AG10803 (cell line): ENCODE measurements around the gene KCNE3.

Source experiments
- DNase-seq: peaks from one replicate; pipeline ENCODE4 v3.0.0; 2010; ENCODE audit warnings: low read depth
- H3K4me3 ChIP-seq: 2 replicates; pipeline ENCODE4 v1.5.1; 2011; ENCODE audit warnings: mild to moderate bottlenecking, low read length, control low read depth
- TF ChIP-seq, protein P1 (sequence below): conservative IDR thresholded peaks from 2 replicates; pipeline ENCODE4 v1.5.1; 2011; ENCODE audit warnings: mild to moderate bottlenecking, low read length, control low read depth, inconsistent platforms

Gene KCNE3

DNA sequence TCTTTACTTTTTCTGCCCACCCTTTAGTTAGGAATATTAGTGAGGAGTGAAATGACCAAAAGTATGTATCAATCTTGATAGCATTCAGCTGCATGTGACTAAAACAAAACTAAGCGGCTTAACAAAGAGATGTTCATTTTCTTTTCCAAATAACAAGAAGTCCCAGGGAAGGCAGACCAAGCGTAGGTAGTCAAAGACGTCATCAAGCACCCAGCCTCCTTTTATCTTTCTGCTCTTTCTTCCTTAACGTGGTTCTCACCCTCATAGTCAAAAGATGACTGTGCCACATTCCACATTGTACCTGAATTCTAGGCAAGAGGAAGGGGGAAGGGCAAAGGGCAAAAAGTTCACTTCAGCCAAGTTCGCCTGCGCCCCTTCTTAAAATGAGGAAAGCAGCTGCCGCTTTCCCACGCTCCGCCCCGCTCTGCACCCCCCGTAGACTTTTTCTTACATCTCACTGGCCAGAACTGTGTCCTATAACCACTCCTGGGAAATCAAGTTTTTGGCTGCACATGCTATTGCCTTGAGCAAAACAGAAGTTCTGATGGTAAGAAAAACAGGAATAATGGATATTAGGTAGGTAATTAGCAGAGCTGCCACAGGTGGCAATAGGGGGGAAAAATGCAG lies 54.5 kb downstream of the KCNE3 start:
- DNase-seq: no peak

DNA sequence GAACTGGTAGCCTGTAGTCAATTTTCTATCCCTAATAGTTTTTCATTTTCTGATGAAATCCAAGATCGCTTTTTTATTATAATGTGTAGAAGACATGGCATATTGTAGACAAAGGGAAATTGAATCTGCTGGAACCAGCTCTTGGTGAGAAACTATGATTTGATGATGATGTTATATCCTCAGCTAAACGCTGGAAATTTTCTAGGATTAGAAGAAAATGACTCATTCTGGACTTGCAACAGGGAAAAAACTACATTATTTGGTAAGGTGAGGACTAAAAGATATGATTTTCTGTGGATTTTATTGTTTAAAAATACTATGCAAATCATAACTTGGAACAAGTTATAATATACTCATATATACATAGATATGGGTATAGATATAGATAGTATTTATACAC lies 55.0 kb downstream of the KCNE3 start:
- TF ChIP-seq, protein P1, sequence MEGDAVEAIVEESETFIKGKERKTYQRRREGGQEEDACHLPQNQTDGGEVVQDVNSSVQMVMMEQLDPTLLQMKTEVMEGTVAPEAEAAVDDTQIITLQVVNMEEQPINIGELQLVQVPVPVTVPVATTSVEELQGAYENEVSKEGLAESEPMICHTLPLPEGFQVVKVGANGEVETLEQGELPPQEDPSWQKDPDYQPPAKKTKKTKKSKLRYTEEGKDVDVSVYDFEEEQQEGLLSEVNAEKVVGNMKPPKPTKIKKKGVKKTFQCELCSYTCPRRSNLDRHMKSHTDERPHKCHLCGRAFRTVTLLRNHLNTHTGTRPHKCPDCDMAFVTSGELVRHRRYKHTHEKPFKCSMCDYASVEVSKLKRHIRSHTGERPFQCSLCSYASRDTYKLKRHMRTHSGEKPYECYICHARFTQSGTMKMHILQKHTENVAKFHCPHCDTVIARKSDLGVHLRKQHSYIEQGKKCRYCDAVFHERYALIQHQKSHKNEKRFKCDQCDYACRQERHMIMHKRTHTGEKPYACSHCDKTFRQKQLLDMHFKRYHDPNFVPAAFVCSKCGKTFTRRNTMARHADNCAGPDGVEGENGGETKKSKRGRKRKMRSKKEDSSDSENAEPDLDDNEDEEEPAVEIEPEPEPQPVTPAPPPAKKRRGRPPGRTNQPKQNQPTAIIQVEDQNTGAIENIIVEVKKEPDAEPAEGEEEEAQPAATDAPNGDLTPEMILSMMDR: no peak
- no peak overlapping the region for H3K4me3 ChIP-seq
- DNase-seq: no peak

More for the DNA sequence above, 54.5 kb downstream of the KCNE3 start:
- TF ChIP-seq, protein P1: no peak
- no peak overlapping the region for H3K4me3 ChIP-seq

DNA sequence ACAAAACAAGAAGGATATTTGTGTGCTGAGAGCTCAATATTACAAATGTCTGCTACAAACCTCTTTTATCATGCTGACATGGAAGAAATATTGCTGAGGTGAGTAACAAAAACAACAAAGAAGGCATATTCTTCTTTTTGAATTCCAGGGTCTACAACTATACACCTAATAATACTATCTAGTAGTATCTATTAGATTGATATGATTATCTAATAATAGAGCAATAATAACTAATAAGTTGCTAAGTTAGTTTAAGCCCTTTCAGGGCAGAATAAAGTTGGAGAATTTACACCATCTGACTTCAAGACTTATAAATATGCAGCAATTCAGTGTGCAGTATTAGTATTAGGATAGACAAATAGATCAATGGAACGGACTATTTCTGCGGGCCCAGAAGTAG lies 57.7 kb downstream of the KCNE3 start:
- TF ChIP-seq, protein P1: no peak
- no peak overlapping the region for H3K4me3 ChIP-seq
- no peak for DNase-seq
